GM12873 (cell line): Measurements from ENCODE around the gene SLC46A1.

ENCODE experiments used
- CTCF ChIP-seq: IDR thresholded peaks from 2 replicates; pipeline ENCODE4 v1.5.1; 2012; ENCODE audit warnings: low read depth, mild to moderate bottlenecking, moderate library complexity, low read length, control low read depth; ENCODE audit not compliant: insufficient read depth; ENCODE audit errors: missing control alignments

SLC46A1 gene

GRCh38 chr17:28395426-28395825, 10.6 kb downstream of the SLC46A1 start:
- no peak for TF ChIP-seq CTCF

GRCh38 chr17:28394337-28395116, 11.5 kb downstream of the SLC46A1 start:
- no peak for TF ChIP-seq CTCF

- TF ChIP-seq CTCF = no peak
Observed at GRCh38 chr17:28392491-28392890, 13.5 kb downstream of the SLC46A1 start.

GRCh38 chr17:28391401-28391800, 14.6 kb downstream of the SLC46A1 start:
- TF ChIP-seq CTCF = no peak

- no peak for TF ChIP-seq CTCF
Observed at GRCh38 chr17:28390984-28391383, 15.0 kb downstream of the SLC46A1 start.

GRCh38 chr17:28390563-28390962, 15.4 kb downstream of the SLC46A1 start:
- TF ChIP-seq CTCF = no peak

- TF ChIP-seq CTCF = no peak
Observed at GRCh38 chr17:28390141-28390540, 15.9 kb downstream of the SLC46A1 start.
